ENCODE results near the gene PARP15. TPM values are rescaled to one million over a fixed set of nuclear protein-coding genes. Genes with fewer than 3 reads are reported as not detected.

Gene PARP15
- total RNA-seq, 1 experiment from 2014 or later: 3.4 TPM

DNA sequence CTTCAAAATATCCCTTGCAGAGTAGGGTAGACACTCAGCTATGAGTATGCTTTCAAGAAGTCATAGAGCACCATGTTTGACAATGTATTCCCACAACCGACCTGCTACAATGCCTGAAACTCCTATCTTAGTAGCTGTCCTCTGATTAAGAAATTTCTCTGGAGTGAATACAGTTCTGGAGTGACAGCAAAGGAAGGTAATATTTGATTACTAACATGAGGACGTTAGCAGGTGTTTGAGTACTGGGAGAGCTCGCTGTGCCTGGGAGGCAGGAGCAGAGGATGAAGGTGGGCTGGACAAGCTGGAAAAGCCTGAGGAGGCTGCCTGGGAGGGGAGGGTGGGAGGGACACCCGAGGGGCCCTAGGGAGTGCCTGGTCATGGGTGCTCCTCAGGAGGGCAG lies 42.9 kb downstream of the PARP15 start:
- no peak for DNase-seq
- no peaks in the 10 kb centered on the region for H3K36me3 Mint-ChIP-seq (ENCODE audit: insufficient read depth, unreplicated experiment)
- no peak overlapping the region for H3K4me3 Mint-ChIP-seq (ENCODE audit: low read depth, unreplicated experiment)
- no peak overlapping the region for H3K27ac Mint-ChIP-seq (ENCODE audit: unreplicated experiment)
- peaks cover 19% of the 10 kb centered on the region for H3K27me3 Mint-ChIP-seq (ENCODE audit: unreplicated experiment)
- no TSS peak for BruUV-seq (replicated peaks)
- no peaks in the 10 kb centered on the region for H3K9me3 Mint-ChIP-seq (ENCODE audit: low read depth, unreplicated experiment)
- CTCF ChIA-PET: no interaction called here
- no peaks in the 10 kb centered on the region for H3K4me1 Mint-ChIP-seq (ENCODE audit: low read depth, unreplicated experiment)
- intact Hi-C loops (cut with micrococcal nuclease; ENCODE audit: unreplicated experiment): no loop called here
- TF ChIP-seq, protein P1, sequence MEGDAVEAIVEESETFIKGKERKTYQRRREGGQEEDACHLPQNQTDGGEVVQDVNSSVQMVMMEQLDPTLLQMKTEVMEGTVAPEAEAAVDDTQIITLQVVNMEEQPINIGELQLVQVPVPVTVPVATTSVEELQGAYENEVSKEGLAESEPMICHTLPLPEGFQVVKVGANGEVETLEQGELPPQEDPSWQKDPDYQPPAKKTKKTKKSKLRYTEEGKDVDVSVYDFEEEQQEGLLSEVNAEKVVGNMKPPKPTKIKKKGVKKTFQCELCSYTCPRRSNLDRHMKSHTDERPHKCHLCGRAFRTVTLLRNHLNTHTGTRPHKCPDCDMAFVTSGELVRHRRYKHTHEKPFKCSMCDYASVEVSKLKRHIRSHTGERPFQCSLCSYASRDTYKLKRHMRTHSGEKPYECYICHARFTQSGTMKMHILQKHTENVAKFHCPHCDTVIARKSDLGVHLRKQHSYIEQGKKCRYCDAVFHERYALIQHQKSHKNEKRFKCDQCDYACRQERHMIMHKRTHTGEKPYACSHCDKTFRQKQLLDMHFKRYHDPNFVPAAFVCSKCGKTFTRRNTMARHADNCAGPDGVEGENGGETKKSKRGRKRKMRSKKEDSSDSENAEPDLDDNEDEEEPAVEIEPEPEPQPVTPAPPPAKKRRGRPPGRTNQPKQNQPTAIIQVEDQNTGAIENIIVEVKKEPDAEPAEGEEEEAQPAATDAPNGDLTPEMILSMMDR (IDR thresholded peaks at IDR 0.05; ENCODE audit: unreplicated experiment): no peak

DNA sequence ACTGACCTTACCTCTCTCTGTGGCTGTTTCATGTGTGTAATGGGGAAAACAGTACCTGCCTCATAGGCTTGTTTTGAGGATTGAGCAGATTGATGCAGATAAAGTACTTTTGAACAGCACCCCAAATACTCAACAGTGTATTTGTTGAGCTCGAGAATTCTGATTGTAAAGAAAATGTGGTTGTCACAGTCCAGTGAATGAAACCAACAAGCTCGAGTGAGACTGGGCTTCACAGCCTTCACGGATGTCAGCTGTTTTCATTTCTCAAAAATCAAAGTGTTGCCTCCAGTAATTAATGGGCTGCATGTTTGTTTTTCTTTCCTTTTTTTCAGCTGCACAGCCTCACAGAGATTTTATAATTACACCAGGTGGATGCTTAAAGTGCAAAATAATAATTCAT lies 43.7 kb downstream of the PARP15 start:
- Mint-ChIP-seq H3K4me1 (ENCODE audit: low read depth, unreplicated experiment) (no peaks in the 10 kb centered on the region), H3K27me3 (ENCODE audit: unreplicated experiment) (peaks cover 19% of the 10 kb centered on the region), H3K9me3 (ENCODE audit: low read depth, unreplicated experiment) (no peaks in the 10 kb centered on the region), H3K27ac (ENCODE audit: unreplicated experiment) (no peak overlapping the region), H3K4me3 (ENCODE audit: low read depth, unreplicated experiment) (no peak overlapping the region), H3K36me3 (ENCODE audit: insufficient read depth, unreplicated experiment) (no peaks in the 10 kb centered on the region)
- intact Hi-C loops (cut with micrococcal nuclease; ENCODE audit: unreplicated experiment): no loop called here
- TF ChIP-seq, protein P1 (IDR thresholded peaks at IDR 0.05; ENCODE audit: unreplicated experiment): no peak
- CTCF ChIA-PET: no interaction called here
- no TSS peak for BruUV-seq (replicated peaks)
- no peak for DNase-seq

DNA sequence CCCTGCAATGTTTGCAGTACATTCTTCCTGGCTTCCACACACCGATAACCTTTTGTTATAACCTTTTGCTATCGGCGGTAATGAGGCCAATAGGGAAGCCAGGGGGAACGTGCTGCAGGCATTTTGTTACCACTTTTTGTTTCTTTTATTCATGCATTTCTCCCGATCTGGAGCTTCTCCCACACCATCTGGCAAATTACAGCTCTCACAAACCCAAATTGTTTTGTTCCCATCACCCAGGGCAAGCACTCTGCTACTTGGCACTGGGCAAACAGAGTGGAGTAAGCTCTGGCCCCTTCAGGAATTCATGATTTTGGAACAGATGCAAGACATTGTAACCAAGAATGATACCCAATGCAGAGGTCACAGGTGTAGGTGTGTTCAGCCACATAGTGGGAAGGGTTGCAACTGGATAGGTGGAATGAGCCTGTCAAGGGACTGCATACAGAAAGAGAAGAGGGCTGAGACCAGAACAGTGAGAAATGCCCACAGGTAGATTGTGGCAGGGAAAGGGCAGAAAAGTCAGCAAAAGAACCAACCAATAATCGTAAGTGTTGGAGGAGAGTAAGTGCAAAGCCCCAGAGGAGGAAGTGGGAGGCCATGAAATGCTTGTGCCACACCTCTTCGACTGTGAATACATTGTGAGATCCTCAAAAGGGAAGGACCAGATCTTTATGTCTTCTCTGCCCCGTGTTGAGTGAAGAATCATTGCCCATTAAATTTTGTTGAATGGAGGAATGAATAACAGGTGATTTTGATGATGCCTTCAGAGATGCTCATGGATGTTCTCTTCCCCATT lies 45.8 kb downstream of the PARP15 start:
- peaks cover 19% of the 10 kb centered on the region for H3K27me3 Mint-ChIP-seq (ENCODE audit: unreplicated experiment)
- intact Hi-C loops (cut with micrococcal nuclease; ENCODE audit: unreplicated experiment): no loop called here
- H3K9me3 Mint-ChIP-seq (ENCODE audit: low read depth, unreplicated experiment): no peaks in the 10 kb centered on the region
- H3K4me3 Mint-ChIP-seq (ENCODE audit: low read depth, unreplicated experiment): no peak overlapping the region
- H3K27ac Mint-ChIP-seq (ENCODE audit: unreplicated experiment): no peak overlapping the region
- no peak for DNase-seq
- CTCF ChIA-PET: no interaction called here
- no TSS peak for BruUV-seq (replicated peaks)
- TF ChIP-seq, protein P1 (IDR thresholded peaks at IDR 0.05; ENCODE audit: unreplicated experiment): no peak
- peaks cover 5% of the 10 kb centered on the region for H3K4me1 Mint-ChIP-seq (ENCODE audit: low read depth, unreplicated experiment)
- H3K36me3 Mint-ChIP-seq (ENCODE audit: insufficient read depth, unreplicated experiment): no peaks in the 10 kb centered on the region

DNA sequence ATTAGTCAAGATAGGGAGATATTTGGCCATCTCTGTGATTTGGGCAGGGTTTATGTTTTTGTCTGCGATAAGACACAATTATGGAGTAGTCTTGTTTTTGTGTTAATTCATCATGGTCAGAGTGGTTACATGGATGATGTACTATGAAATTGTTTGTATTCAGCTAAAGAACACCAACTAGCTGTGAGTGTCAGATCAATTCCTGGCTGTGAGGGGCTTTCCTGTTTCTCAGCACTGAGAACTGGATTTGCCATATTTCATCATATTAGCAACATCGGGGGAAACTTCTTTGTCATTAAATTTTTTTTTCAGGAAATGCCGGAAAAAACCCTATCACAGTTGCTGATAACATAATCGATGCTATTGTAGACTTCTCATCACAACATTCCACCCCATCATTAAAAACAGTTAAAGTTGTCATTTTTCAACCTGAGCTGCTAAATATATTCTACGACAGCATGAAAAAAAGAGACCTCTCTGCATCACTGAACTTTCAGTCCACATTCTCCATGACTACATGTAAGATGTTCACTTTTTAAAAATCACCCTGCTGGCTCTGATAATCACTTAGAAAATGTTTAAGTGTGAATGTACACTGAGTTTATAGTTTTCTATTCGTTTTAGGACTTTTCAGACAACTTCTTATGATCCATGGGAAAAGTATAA lies 49.2 kb downstream of the PARP15 start:
- no TSS peak for BruUV-seq (replicated peaks)
- H3K27me3 Mint-ChIP-seq (ENCODE audit: unreplicated experiment): peaks cover 17% of the 10 kb centered on the region

More for the DNA sequence above, 49.2 kb downstream of the PARP15 start:
- Mint-ChIP-seq H3K4me3 (ENCODE audit: low read depth, unreplicated experiment) (no peak overlapping the region), H3K36me3 (ENCODE audit: insufficient read depth, unreplicated experiment) (no peaks in the 10 kb centered on the region), H3K9me3 (ENCODE audit: low read depth, unreplicated experiment) (no peaks in the 10 kb centered on the region), H3K27ac (ENCODE audit: unreplicated experiment) (no peak overlapping the region), H3K4me1 (ENCODE audit: low read depth, unreplicated experiment) (peaks cover 8% of the 10 kb centered on the region)
- TF ChIP-seq, protein P1 (IDR thresholded peaks at IDR 0.05; ENCODE audit: unreplicated experiment): no peak
- DNase-seq: no peak
- CTCF ChIA-PET: interaction anchor here (0.7 kb wide), 1 partner anchor 511 kb away, joined by 6 read pairs; no protein-coding TSS in a partner anchor
- intact Hi-C loops (cut with micrococcal nuclease; ENCODE audit: unreplicated experiment): no loop called here
